Hematopoietic multipotent progenitor cell treated with erythropoietin and hydrocortisone succinate and interleukin-3 and kit ligand, for 15 days (in vitro differentiated cells): ENCODE results near the gene SACS.
"Not testable (repeated sequence)": the region's sequence is repeated elsewhere in the genome, so short reads cannot be mapped to it uniquely, and the experiment has no call there.

ENCODE experiments used
- DNase-seq: peaks from one replicate; pipeline ENCODE4 v3.0.0-alpha.2; 2015; ENCODE audit warnings: low spot score

Gene SACS

DNA sequence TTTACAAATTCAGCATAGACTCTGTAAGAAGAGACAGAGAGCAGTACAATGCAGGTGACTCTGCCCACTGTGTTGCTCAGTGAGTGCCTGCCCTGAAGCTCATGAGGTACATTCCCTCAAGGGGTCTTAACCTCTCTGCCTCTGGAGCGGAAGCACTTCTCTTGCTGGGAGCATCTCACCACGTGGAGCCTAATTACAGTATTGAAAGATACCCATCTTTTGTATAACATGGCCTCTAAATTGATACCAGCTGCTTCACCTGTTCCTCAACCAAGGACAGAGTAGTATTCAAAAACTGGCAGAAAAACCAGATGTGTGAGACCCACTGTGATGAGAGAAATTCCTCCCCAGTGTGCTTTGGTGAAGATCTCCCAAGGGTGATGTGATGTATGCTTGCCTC, 77.1 kb downstream of the SACS start:
- no peak for DNase-seq

DNA sequence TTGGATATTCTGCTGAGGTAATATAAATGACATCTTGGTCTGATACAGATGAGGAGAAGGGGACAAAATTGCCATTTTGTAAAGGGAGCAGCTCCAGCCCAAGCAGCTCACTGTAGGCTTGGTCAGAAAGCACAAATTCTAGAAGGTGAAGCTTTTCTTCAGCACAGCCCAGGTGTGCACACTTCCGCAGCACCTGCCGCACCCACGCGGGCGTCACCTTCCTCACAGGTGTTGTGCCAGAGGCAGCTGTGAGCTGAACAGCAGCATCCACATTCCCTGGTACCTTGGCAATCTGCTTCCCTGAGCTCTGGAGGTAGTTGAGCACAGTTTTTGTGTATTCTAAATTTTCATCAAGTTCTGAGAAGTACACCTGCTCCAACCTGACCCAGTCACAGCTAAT, 79.0 kb downstream of the SACS start:
- no peak for DNase-seq

DNA sequence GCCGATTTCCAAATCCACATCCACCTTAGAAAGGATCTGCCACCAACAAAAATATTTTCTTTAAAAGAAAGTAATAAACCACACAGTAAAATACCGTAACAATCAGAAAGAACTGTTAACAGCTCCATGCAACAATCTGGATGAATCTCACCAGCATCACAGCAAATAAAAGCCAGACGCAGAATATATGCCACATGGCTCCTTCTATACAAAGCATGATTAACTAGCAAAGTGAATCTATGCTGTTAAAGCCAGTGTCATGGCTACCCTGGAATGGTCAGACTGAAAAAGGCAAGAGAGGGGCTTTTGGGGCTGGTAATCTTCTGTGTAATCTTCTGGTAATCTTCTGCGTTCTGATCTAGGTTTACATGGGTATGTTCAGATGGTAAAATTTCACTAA, 81.3 kb downstream of the SACS start:
- no peak for DNase-seq

DNA sequence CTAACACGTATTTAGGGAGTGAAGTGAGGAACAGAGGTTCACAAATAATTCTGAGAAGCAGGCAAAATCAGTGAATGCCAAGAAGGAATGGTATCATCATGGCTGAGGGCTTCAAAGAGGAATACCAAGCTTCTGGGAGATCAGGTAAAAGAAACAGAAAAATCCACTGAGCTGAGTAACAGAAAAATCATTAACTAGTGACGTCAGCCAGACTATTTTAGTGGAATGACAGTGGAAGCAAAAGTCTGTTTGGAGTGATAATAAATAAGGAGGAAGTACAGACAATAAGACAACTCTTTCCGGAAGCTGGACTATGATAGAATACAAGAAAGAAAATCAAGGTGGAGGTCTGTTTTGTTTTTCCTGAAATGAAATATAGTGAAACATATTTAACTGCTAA, 83.5 kb downstream of the SACS start:
- DNase-seq, result no peak

DNA sequence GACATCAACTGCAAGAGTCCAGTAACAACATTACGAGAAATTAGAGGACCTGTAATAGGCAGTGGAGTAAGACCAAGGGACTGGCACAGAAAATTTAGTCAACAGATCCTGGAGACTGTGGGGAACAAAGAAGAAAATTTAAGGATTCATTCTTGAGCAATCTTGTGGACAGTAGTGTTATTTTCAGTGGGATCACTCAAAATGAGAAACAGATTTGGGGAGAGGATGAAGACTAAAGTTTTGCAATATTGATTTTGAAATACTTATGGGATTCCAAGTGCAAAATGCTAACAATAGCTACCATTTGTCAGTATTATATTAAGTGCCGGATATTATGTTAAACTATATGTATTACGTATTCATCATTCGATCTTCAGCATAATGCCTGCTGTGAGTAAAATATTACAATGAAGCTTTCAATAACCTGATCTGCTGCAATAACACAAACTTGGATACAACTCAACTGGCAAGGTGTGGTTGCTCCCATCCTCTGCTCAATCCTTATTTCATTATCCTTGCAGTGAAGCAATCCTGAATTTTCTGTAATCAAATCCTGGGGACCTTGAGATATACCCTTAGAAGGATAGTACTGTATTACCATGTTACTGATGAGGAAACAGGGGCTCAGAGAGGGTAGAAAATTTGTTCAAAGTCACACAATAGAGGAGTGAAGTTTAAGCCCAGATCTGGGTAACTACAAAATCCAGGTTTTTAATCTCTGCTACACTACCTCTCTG, 84.2 kb downstream of the SACS start:
- no peak for DNase-seq

DNA sequence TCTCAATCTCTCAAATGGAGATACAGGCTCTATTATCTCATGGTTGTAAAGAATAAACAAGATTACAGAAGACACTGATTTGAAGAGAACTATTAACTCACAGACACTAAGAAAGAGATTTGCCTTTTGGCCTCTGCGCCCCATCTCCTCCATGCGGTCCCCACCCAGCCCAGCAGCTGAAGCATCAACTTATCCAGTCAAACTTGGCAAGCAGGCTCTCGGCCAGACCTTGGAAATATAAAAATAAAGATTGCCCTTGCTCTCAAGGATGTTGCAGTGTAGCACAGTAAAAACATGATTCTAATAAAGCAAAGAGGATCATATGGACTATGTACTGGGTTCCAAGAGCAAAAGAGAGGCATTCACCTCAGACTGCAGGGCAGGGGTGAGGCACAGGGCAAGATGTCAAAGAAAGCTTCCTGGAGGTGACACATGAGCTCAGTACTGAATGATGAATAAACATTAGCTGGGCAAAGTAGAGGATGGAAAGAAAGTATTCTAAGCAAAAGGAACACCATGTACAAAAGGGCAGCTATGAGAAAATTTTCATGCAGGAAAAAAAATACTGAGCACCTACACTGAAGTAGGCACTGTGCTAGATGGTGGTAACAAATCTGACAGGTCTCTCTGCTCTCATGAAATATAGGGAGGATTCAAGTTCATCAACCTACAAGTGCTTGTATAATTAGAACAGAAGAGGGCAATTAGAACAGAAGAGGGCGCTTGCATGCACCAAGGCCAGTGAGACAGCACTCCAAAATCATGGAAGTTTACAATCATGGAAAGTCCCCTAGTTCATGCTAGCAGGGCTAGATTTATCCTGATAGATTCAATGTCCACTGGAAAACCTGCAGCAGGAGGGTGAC, 85.0 kb downstream of the SACS start:
- DNase-seq, result no peak

DNA sequence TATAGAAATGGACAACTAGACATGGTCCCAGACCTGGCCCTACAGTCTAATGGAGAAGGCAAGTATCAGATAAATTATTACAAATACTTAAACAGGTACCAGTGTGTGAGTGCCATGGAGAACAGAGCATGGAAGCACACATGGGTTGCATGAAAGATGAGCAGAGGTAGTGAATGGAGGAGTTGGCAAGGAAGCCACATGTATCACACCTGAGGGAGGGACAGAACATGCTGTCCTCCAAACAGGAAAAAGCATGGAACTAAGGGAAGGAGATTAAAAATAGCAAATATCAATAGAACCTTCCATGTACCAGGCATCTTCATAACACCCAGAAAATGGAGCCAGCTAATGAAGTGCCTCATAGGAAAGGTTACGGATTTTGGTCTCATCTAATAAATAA, 85.9 kb downstream of the SACS start:
- DNase-seq, result no peak

DNA sequence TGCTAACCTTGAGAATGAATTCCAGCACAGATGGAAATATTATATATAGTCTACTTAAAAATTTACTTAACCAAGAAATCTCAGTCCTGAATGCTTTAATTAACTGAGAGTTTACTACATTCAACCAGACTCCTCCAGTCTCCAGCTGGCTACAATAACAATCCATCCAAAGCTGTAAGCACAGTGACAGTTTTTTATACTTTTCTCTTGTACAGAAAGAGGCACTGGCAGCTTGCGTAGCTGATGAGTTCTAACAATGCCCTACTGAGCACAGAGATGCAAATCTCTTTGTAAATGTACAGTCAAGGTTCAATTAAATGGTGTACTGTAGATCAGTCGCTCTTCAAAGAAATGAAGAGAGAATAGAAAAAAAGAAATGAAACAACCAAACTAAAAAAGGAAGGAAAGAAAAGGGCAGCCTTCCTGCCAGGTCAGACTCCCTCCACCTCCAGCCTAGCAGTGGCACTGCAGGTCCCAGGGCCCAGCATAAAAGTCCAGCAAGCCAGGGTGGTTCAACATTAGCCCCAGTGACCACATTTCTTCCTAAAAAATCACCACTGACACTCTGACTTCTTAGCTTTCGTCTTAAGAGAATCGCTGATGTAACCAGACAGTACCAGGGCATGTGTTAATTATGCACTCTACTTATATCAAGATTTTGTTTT, 88.4 kb downstream of the SACS start:
- DNase-seq, result no peak

DNA sequence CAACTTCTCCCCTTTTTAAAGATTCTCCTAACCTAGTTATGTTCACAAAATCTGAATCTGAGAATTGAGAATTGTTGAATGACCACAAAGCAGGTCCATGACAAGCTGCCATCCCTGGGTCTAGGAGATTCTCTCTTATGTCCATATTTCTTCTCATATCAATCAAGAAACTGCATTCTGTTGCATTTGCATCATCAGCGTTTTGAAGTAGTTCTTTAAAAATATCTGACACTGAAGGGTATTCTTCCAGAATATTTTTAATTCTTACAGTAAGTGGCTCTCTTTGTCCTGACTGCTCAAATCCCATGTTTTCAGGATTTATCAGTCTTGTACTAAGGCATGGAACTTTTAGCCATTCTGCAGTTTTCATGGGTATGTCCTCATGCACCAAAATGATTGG, 94.3 kb downstream of the SACS start:
- no peak for DNase-seq

DNA sequence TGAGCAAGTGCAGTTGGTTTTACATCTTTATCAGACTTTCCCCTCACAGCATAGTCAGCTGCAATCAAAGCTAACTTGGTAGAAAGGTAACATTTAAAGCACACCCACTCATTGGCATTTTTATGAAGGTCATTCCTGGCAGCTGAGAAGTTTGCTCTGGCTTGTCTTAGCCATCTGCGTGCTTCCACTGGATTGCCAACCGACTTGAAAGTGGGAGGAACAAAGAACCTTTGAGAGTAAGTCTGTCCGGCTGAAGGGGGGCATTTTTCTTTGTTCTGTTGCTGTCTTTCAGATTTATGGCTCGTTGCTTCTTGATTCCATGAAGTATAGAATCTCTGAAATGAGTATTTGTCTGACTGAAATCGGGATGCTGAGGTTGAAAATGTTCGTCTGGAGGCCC, 103.1 kb downstream of the SACS start:
- DNase-seq, result no peak

DNA sequence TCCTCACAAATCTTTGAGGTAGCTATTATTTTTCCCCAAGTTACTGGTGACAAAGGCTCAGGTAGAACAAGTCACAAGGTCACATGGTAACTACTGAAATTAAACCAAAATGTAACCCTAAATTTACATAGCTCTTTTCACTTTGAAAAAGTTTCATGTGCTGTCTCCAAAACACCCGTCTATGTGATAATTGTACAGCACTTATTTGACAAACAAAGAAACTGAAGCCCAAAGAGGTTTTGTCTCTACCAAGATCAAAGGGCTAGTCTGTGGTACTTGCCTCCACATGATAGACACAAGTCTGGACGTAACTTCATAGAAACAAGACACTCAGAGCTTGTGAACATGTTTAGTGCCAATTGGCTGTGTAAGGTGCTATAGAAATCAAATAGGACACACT, 108.3 kb downstream of the SACS start:
- no peak for DNase-seq

DNA sequence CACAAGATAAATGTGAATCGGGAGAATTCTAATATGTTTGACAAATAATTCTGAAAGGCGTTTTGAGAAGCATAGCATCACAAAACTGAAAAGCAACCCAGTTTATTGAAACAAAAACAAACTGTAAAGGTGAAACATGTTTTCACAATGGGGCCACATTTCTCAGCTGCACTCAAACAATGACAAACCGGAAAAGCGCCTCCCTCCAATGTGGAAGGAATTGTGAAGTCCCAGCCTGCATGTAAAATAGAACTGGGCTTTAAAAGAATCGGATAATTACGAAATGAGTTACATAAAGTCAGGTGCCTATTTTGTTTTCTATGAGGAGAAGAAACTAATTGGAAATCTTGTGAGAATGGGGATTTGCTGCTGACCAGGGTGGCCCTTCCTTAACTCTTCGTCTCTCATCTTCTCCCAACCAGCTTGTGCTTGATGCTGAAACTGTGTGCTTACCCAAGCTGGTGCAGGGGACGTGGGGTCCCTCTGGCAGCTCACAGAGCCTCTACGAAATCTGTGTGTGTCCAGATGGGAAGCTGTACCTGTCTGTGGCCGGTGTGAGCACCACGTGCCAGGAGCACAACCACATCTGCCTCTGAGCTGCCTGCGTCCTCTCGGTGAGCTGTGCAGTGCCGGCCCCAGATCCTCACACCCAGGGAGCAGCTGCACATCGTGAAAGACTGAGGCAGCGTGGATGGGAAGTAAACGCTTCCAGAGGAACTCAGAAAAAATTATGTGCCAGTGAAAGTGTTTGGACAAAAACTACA, 109.4 kb downstream of the SACS start:
- DNase-seq, result no peak

DNA sequence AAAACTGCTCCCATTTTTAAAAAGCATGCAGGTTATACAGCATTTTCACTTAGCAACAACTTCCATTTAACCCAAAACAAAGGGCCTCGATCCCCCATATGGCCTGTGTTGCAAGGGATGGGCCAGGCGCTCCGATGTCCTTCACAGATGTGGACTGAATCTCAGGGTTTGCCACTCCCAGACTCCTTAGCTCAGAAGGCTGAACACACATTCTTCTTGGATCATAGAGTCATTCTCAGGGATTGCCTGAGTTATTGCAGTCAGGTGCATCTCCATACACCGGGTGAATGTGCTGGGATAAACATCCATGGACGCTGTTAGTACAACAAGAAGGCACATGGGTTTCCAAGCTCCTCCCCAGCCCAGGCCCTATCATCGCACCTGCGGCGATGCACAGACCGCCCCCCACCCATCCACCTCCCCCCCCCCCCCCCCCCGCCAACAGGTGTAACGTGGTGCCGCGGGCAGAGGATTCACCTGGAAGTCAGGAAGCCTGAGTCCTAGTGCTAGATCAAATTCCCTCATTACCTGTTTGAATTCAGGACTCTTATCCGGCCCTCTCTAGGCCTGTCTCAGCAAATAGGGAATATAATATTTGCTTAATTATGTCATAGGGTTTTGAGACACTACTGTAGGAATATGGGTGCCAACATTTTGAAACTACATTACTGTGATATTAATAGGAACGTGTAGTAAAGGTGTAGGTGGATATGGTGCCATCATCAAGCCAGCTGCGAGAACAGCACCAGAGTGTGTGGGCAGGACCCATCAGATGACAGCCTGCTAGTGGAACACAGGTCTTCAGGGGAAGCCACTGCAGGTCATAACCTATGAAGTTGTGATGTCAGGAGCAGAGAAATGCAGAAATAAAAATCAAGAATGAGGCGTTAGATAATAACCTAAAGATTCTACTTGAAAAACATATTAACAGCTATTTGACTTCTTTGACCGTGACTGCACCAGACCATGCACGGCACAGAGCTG, 110.9 kb downstream of the SACS start:
- no peak for DNase-seq

DNA sequence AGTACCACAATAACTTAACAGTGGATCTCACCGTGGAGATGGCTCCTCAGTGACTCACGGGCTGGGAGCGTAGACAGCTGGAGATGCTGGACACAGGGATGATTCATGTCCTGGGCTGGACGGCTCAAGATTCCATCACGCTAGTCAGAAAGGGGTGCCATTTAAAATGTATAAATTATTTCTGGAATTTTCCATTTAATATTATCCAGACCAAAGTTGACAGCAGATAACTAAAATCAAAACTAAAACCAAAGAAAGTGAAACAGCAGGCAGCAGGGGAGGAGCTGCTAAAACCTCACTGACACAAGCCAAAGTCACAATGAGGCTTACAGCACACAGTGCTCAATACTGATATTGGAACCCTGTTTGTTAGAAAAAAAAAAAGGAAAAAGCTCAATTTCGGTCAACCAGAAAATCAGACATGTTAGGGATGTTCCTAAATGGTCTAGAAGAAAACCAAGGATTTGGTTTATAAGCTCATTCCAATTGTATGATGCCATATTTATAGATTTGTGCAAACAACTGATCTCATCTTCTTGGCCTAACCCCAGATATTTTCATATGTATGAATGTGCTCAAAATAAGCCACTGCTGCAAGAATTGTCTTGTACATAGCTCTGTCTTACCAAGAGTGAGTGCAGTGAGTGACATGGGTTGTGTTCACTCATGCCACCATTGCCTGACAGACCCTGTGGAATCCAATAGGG, 111.8 kb downstream of the SACS start:
- DNase-seq, result no peak

DNA sequence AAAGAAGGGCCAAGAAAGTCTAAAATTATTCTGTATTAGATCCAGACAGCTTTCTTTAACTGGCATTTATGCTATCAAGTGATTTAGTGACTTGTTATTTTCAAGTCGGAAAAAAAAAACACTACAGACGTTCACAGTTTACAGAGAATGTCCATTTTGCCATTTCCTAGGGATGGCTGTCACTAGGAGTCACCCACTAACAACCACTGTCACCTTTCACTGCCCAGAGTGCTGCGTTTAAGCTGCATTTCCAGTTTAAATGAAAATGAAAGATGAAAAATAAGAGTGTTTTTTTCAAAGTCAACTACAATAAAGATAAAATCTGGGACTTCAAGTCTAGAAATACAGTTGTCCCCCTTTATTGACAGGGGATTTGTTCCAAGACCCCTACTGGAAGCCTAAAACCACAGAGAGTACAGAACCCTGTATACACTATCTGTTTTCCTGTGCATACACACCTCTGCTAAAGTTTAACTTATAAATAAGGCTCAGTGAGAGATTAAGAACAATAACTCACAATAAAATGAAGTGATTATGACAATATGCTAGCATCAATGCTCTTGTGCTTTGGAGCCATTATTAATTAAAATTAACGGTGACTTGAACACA, 112.5 kb downstream of the SACS start:
- DNase-seq, result no peak

DNA sequence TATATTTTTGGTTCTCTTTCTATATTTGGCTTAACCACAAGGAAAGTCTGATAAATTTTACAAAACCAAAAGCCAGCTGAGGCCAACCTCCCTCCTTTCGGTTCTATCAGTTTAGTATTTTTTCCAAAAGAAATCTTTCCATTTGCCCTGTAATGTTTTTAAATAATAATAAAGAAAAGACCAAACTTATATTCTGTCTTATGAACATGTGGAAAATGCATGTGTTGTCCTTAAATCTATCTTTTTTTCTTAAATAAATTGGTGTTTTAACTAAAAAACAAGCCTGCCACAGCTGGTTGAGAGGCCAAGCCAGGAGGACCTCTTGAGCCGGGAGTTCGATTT, 113.6 kb downstream of the SACS start:
- no peak for DNase-seq

DNA sequence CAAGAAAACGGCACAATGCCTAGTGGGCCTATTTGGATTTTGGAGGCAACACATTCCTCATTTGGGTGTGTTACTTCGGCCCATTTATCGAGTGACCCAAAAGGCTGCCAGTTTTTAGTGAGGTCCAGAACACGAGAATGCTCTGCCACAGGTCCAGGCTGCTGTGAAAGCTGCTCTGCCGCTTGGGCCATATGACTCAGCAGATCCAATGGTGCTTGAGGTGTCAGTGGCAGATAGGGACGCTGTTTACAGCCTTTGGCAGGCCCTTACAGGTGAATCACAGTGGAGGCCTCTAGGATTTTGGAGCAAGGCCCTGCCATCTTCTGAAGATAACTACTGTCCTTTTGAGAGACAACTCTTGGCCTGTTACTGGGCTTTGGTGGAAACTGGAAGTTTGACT, 118.7 kb downstream of the SACS start:
- DNase-seq, result not testable (repeated sequence)

DNA sequence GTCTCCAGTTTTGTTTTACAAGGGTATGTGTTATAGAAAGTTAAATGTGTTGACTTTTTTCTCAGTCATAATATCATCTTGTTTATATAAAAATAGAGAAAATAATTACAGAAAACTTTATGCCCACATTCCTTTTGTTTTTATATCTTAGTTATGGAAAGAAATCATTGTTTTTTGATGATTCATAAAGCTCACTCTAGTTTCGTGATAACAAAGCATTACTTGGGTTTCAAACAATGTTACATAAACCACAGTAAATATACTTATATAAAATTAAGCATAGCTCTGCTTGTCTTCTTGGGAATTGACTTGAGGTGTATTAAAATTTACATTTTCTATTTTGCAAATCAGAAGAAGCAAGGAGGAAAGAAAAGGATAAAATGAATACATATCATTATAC, 140.9 kb downstream of the SACS start:
- DNase-seq, result no peak

DNA sequence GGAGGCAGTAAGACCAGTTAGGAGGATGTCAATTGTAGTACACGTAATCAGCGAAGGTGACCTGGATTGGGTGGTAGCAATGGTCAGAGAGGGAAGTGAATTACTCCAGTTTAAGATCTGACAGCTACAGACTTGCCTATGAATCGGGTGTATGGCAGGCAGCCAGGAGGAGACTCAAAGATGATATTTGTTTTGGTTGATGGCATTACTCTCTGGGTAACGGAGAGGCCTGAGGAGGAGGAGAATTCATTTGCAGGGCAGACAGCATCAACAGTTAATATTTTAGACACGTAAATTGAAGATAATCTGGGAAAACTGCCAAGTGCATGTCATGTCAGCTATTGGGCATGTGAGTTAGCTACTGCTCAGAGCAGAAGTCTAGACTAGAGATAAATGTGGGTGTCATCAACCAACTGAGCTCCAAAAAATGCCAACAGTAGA, 143.6 kb downstream of the SACS start:
- no peak for DNase-seq

DNA sequence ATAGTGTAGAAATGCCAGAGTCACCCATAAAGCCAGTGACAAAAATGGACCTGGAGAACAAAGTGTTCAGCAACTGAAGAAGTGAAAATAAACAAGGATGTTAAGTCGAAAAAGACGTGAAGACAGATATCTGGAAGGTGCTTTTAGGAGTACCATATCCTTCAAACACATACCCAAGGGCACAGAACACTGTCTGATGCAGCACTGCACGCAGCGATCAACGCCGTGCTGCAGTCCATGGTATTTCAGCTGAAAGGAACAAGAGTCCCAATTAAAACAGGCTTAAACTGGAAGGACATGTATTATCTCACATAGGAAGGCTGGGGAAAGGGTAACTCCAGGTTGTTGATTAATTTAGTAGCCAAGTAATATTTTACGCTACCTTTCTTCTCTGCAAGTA, 144.5 kb downstream of the SACS start:
- no peak for DNase-seq
